Measurements from ENCODE around the gene IFT22. TPM values are rescaled to one million over a fixed set of nuclear protein-coding genes. Genes with fewer than 3 reads are reported as not detected.

IFT22 gene
- total and polyA plus RNA-seq, 2 of the 8 experiments (the other 6 are each of a cell fraction or from before 2014, with no cell fraction given) = 17.7 to 18.9 TPM

DNA sequence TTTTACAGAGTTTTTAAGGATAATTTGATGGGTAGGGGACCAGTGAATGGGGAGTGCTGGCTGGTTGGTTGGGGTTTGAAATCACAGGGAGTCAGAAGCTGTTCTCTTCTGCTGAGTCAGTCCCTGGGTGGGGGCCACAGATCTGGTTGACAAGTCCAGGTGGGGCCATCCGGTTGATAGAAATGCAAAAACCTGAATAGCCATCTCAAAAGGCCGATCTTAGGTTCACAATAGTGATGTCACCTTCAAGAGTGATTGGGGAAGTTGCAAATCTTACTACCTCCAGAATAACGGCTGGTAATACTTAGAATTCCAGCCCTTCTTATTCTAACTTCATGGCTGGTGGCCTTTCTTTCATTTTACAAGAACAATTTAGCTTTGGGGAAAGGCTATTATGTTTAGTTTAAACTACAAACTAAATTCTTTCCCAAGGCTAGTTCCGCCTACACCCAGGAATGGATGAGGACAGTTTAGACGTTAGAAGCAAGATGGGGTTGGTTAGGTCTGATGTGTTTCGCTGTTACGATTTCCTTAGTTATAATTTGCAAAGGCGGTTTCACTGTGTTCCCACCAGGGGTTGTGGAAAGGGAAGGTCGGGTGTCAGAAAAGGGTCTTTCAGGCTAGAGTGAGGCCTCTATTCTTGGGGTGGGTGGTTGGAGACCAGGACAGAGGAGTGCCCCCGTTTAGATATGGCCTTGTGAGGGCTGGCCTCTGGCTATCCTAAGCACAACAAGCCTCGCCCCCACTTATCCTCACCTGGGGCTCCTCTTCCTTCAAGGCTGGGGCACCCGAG, 27.4 kb downstream of the IFT22 start (continued):
- TF ChIP-seq KDM5A (IDR thresholded peaks at IDR 0.05; ENCODE audit: low read length) (no peak), RNF2 (IDR thresholded peaks at IDR 0.05; ENCODE audit: borderline replicate concordance, low read depth, low read length, missing control alignments, poor library complexity, severe bottlenecking) (no peak), SAP30 (IDR thresholded peaks at IDR 0.05; ENCODE audit: insufficient read depth, insufficient replicate concordance, low read length) (no peak), CBX8 (IDR thresholded peaks at IDR 0.05; ENCODE audit: borderline replicate concordance, low read depth, low read length) (no peak), SP1 (IDR thresholded peaks at IDR 0.05; ENCODE audit: low read depth, low read length) (peak; percentile 76; the same call in 1 of the 2 replicates), HDAC6 (IDR thresholded peaks at IDR 0.05; ENCODE audit: low read depth, low read length) (no peak), CHD1 (IDR thresholded peaks at IDR 0.05; ENCODE audit: low read depth, low read length) (no peak), TBP (IDR thresholded peaks at IDR 0.05; ENCODE audit: low read depth, low read length) (peak; percentile 8; the same call in 1 of the 2 replicates)
- TF ChIP-seq, protein P1, sequence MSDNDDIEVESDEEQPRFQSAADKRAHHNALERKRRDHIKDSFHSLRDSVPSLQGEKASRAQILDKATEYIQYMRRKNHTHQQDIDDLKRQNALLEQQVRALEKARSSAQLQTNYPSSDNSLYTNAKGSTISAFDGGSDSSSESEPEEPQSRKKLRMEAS (IDR thresholded peaks at IDR 0.05) = no peak

Measured in H1 (cell line).